Raji (cell line): ENCODE measurements around the gene EXT2.

Experiments
- POLR2A ChIP-seq: IDR thresholded peaks from 2 replicates; pipeline ENCODE4 v1.6.1; 2011; ENCODE audit warnings: low read depth, low read length, control low read depth; ENCODE audit not compliant: insufficient read depth

EXT2 gene

GRCh38 chr11:44274404-44274803 lies 178.9 kb downstream of the EXT2 start:
- TF ChIP-seq POLR2A: no peak

- TF ChIP-seq POLR2A: no peak
These were observed 179.8 kb downstream of the EXT2 start for GRCh38 chr11:44275241-44275640.

GRCh38 chr11:44275961-44276550 lies 180.6 kb downstream of the EXT2 start:
- TF ChIP-seq POLR2A: no peak

GRCh38 chr11:44277196-44278090 lies 182.0 kb downstream of the EXT2 start:
- no peak for TF ChIP-seq POLR2A

- no peak for TF ChIP-seq POLR2A
These were observed 184.0 kb downstream of the EXT2 start for GRCh38 chr11:44279483-44279882.

GRCh38 chr11:44280257-44280656 lies 184.8 kb downstream of the EXT2 start:
- TF ChIP-seq POLR2A: no peak

- TF ChIP-seq POLR2A: no peak
These were observed 185.7 kb downstream of the EXT2 start for GRCh38 chr11:44281151-44281550.

- TF ChIP-seq POLR2A: no peak
These were observed 187.1 kb downstream of the EXT2 start for GRCh38 chr11:44282620-44283019.

- TF ChIP-seq POLR2A: no peak
These were observed 190.3 kb downstream of the EXT2 start for GRCh38 chr11:44285756-44286155.

- no peak for TF ChIP-seq POLR2A
These were observed 190.9 kb downstream of the EXT2 start for GRCh38 chr11:44286268-44286880.

- TF ChIP-seq POLR2A: no peak
These were observed 191.4 kb downstream of the EXT2 start for GRCh38 chr11:44286911-44287310.

GRCh38 chr11:44288133-44288526 lies 192.7 kb downstream of the EXT2 start:
- TF ChIP-seq POLR2A: no peak

GRCh38 chr11:44290208-44290607 lies 194.7 kb downstream of the EXT2 start:
- no peak for TF ChIP-seq POLR2A
